ENCODE data around the gene COQ10B. TPM values are rescaled to one million over a fixed set of nuclear protein-coding genes. Genes with fewer than 3 reads are reported as not detected.

The COQ10B gene
- total and polyA plus RNA-seq, 3 donors from 2014 or later: 16.4 to 18.0 (median 17.9) TPM

DNA sequence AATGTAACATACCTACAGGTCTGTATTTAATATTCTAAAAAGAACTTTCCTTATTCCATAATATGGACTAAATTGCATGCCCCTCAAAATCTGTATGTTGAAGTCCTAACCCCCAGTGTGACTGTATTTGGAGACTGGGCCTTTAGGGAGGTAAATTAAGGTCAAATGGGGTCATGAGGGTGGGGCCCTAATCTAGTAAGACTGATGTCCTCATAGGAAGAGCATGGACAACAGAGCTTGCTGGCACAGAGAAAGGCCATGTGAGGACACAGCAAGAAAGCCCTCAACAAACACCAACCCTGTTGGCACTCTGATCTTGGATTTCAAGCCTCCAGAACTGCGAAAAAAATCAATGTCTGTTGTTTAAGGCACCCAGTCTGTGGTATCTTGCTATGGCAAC is 37.1 kb upstream of the COQ10B start:
- intact Hi-C loops (cut with DNase I; ENCODE audit: low total_unique reads): no loop called here
- no peak overlapping the region for H3K27ac ChIP-seq
- no peak overlapping the region for H3K4me3 ChIP-seq
- no peak for DNase-seq
- 92% methylated on average over 1 of the region's 1 CpG for WGBS, 2 donors
- H3K36me3 ChIP-seq (ENCODE audit: low read depth, missing control alignments): no peaks in the 10 kb centered on the region
- no peak for TF ChIP-seq POLR2A (IDR thresholded peaks at IDR 0.05)
- TF ChIP-seq, protein P1, sequence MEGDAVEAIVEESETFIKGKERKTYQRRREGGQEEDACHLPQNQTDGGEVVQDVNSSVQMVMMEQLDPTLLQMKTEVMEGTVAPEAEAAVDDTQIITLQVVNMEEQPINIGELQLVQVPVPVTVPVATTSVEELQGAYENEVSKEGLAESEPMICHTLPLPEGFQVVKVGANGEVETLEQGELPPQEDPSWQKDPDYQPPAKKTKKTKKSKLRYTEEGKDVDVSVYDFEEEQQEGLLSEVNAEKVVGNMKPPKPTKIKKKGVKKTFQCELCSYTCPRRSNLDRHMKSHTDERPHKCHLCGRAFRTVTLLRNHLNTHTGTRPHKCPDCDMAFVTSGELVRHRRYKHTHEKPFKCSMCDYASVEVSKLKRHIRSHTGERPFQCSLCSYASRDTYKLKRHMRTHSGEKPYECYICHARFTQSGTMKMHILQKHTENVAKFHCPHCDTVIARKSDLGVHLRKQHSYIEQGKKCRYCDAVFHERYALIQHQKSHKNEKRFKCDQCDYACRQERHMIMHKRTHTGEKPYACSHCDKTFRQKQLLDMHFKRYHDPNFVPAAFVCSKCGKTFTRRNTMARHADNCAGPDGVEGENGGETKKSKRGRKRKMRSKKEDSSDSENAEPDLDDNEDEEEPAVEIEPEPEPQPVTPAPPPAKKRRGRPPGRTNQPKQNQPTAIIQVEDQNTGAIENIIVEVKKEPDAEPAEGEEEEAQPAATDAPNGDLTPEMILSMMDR (IDR thresholded peaks at IDR 0.05): no peak
- H3K4me1 ChIP-seq: no peaks in the 10 kb centered on the region
- no peaks in the 10 kb centered on the region for H3K9me3 ChIP-seq
- no peaks in the 10 kb centered on the region for H3K27me3 ChIP-seq

DNA sequence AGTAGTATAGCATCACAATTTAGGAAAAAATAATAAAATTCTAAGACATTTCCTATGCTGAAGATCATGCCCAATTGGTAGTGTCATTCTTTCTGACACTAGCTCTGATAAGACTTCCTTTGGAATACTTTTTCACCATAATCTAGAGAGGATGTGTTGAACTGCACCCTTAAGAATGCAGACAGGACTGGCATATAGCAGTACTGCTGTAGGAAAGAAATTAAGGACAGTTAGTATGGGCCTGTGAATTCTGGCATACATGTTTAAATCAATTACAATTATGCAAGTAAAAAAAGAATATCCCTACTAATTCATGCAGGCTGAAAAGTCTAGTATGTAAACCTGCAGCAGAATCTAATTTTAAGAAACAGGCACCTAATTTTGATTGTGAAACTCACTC is 33.9 kb upstream of the COQ10B start:
- Histone ChIP-seq H3K9me3 (no peaks in the 10 kb centered on the region), H3K36me3 (ENCODE audit: low read depth, missing control alignments) (no peaks in the 10 kb centered on the region), H3K4me1 (no peaks in the 10 kb centered on the region), H3K27me3 (no peaks in the 10 kb centered on the region), H3K4me3 (no peak overlapping the region), H3K27ac (no peak overlapping the region)
- intact Hi-C loops (cut with DNase I; ENCODE audit: low total_unique reads): no loop called here
- TF ChIP-seq, protein P1 (IDR thresholded peaks at IDR 0.05): no peak
- TF ChIP-seq POLR2A (IDR thresholded peaks at IDR 0.05): no peak
- no peak for DNase-seq

DNA sequence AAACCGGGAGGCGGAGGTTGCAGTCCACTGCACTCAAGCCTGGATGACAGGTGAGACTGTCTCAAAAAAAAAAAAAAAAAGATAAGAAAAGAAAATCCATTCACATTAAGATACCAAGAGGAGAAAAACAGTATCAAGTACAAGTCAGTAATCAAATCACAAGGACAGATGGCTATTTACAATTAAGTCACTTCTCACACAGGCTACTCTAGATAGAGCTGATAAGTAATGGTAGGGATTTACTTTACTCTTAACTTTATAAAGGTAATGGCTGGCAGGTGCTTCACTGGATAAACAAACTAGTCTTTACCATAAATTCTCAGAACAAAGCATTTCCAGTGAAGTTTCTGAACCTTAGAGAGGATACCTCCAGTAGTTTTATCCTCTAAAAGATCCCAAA is 30.0 kb upstream of the COQ10B start:
- Histone ChIP-seq H3K4me1 (peaks cover 23% of the 10 kb centered on the region), H3K9me3 (no peaks in the 10 kb centered on the region), H3K4me3 (no peak overlapping the region), H3K27ac (no peak overlapping the region), H3K27me3 (no peaks in the 10 kb centered on the region), H3K36me3 (ENCODE audit: low read depth, missing control alignments) (no peaks in the 10 kb centered on the region)
- DNase-seq: no peak
- TF ChIP-seq POLR2A (IDR thresholded peaks at IDR 0.05): no peak
- TF ChIP-seq, protein P1 (IDR thresholded peaks at IDR 0.05): no peak
- 86 to 95% methylated on average over 2 of the region's 2 CpGs for WGBS, 2 donors
- intact Hi-C loops (cut with DNase I; ENCODE audit: low total_unique reads): no loop called here

DNA sequence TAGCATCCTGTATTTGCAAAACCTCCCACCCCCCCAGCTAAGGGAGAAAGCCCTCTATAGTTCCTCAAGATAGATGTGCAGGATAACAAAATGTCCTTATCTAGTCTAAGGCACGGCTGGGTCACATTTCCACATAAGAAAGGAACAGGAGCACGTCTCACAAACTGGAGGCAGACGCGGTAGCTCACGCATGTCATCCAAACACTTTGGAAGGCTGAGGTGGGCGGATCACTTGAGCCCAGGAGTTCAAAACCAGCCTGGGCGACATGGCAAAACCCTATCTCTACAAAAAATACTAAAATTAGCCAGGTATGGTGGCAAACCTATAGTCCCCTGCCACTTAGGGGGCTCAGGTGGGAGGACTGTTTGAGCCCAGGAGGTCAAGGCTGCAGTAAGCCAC is 27.8 kb upstream of the COQ10B start:
- no peak for DNase-seq
- H3K9me3 ChIP-seq: no peaks in the 10 kb centered on the region
- WGBS, 2 donors: 43 to 57% methylated on average over 7 of the region's 7 CpGs
- H3K27me3 ChIP-seq: no peaks in the 10 kb centered on the region
- intact Hi-C loops (cut with DNase I; ENCODE audit: low total_unique reads): no loop called here
- no peaks in the 10 kb centered on the region for H3K36me3 ChIP-seq (ENCODE audit: low read depth, missing control alignments)
- no peak for TF ChIP-seq POLR2A (IDR thresholded peaks at IDR 0.05)
- TF ChIP-seq, protein P1 (IDR thresholded peaks at IDR 0.05): no peak
- peaks cover 32% of the 10 kb centered on the region for H3K4me1 ChIP-seq
- no peak overlapping the region for H3K4me3 ChIP-seq
- H3K27ac ChIP-seq: no peak overlapping the region

DNA sequence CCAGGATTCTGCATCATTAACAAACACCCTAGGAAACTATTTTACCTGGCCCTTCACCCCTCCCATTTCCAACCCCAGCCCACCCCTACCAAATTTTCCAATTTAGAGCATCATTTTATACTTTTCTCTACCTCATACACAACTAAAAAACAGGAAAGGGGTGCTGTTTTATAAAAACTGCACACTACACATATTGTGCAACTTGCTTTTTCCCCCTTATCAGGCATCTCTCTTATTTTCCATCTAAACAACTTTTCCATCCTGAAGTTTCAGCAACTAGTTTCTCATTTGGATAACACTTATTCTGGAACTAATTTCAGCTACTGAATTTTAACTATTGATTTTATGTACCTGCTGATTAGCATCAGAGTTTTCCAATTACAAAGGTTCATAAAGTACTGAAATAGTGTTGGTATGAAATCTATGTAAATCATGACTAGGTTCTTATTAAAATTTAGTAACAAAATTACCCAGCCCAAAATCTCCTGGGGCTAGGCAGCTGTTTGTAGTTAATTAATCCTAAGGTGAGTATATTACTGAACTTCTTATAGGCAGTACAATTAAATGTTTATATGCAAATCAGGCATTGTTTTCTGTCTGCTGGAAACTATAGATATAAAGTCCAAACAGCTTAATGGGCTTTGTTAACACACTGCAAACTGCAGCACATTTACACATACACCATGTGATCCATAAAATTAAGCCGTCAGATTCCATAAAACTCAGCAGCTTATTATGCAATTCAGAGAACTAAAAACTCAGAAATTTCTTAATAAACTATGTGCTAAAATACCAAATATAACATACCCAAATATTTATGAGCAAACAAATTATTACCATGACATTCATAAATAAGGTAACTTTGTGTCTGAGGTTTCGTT is 26.4 kb upstream of the COQ10B start:
- DNase-seq: no peak
- no peaks in the 10 kb centered on the region for H3K36me3 ChIP-seq (ENCODE audit: low read depth, missing control alignments)
- intact Hi-C loops (cut with DNase I; ENCODE audit: low total_unique reads): no loop called here
- H3K4me3 ChIP-seq: no peak overlapping the region
- H3K9me3 ChIP-seq: no peaks in the 10 kb centered on the region
- H3K27me3 ChIP-seq: no peaks in the 10 kb centered on the region
- no peak overlapping the region for H3K27ac ChIP-seq
- TF ChIP-seq POLR2A (IDR thresholded peaks at IDR 0.05): no peak
- TF ChIP-seq, protein P1 (IDR thresholded peaks at IDR 0.05): no peak
- 53 to 61% methylated on average over 2 of the region's 2 CpGs for WGBS, 2 donors
- peaks cover 39% of the 10 kb centered on the region for H3K4me1 ChIP-seq
